Activated CD4-positive, alpha-beta T cell treated with anti-CD3 and anti-CD28 coated beads, Interleukin-2, amount 50 U/mL, for 1 hour (primary cell): ENCODE data around the gene MAP3K10.
"Not testable (repeated sequence)": the region's sequence is repeated elsewhere in the genome, so short reads cannot be mapped to it uniquely, and the experiment has no call there.

Experiments used
- DNase-seq: peaks from one replicate; pipeline ENCODE4 v3.0.0-alpha.2; 2020

Gene MAP3K10

GRCh38 chr19:40217934-40218890 is 27.0 kb downstream of the MAP3K10 start, which contains the start of gene TTC9B:
Gene TTC9B, minus strand, starts transcription at chr19:40218384. Its CDS starts 3 bp downstream, at chr19:40218381.
- peak; percentile 41 for DNase-seq

GRCh38 chr19:40219029-40219428 is 27.8 kb downstream of the MAP3K10 start:
- DNase-seq: not testable (repeated sequence)

GRCh38 chr19:40219721-40220276 is 28.6 kb downstream of the MAP3K10 start:
- no peak for DNase-seq

- no peak for DNase-seq
Measured at GRCh38 chr19:40220674-40221073, 29.4 kb downstream of the MAP3K10 start.

GRCh38 chr19:40221858-40222619 is 30.8 kb downstream of the MAP3K10 start:
- peak; percentile 69 for DNase-seq

- peak; percentile 30 for DNase-seq
Measured at GRCh38 chr19:40223135-40223822, 32.1 kb downstream of the MAP3K10 start.

- no peak for DNase-seq
Measured at GRCh38 chr19:40224342-40225150, 33.3 kb downstream of the MAP3K10 start.

GRCh38 chr19:40225440-40226305 is 34.4 kb downstream of the MAP3K10 start:
- DNase-seq: no peak

- DNase-seq: no peak
Measured at GRCh38 chr19:40228346-40228745, 37.1 kb downstream of the MAP3K10 start.

- DNase-seq: no peak
Measured at GRCh38 chr19:40228863-40229262, 37.6 kb downstream of the MAP3K10 start.

GRCh38 chr19:40229484-40229883 is 38.3 kb downstream of the MAP3K10 start:
- no peak for DNase-seq

GRCh38 chr19:40229926-40230417 is 38.7 kb downstream of the MAP3K10 start:
- no peak for DNase-seq

GRCh38 chr19:40231057-40231456 is 39.8 kb downstream of the MAP3K10 start:
- no peak for DNase-seq

GRCh38 chr19:40231544-40232424 is 40.6 kb downstream of the MAP3K10 start:
- DNase-seq: no peak

- DNase-seq: no peak
Measured at GRCh38 chr19:40232479-40232878, 41.3 kb downstream of the MAP3K10 start.

- no peak for DNase-seq
Measured at GRCh38 chr19:40232949-40233810, 42.0 kb downstream of the MAP3K10 start.

GRCh38 chr19:40233811-40234389 is 42.7 kb downstream of the MAP3K10 start:
- DNase-seq: no peak
